ENCODE results near the gene ABHD1. TPM values are rescaled to one million over a fixed set of nuclear protein-coding genes. Genes with fewer than 3 reads are reported as not detected.
A peak's percentile ranks its signal among the peaks of the same experiment; 100 is the strongest.

Gene ABHD1
- total and polyA plus RNA-seq, 2 experiments from 2014 or later: 0.38 to 0.55 TPM

- no peak for TF ChIP-seq NANOG (IDR thresholded peaks at IDR 0.05; ENCODE audit: borderline replicate concordance)
These were observed 6.8 kb downstream of the ABHD1 start (continued) for GRCh38 chr2:27130396-27130795.

- TF ChIP-seq CTCF (conservative IDR thresholded peaks at IDR 0.05; ENCODE audit: low read depth in 2 of 2) (no peak), ZNF114 (CRISPR knock-in tag; IDR thresholded peaks at IDR 0.05) (no peak), CREB1 (CRISPR knock-in tag; IDR thresholded peaks at IDR 0.05; ENCODE audit: low read depth) (no peak), EZH2phosphoT487 (IDR thresholded peaks at IDR 0.05; ENCODE audit: unreplicated experiment) (no peak), EZH2 (IDR thresholded peaks at IDR 0.05; ENCODE audit: low read depth, unreplicated experiment) (no peak)
- DNase-seq (ENCODE audit: low spot score) (no peak), ATAC-seq (no peak)
- H3K27me3 Mint-ChIP-seq (ENCODE audit: insufficient read depth, low read depth, poor library complexity): peaks cover 8% of the 10 kb centered on the region
- Histone ChIP-seq H3K79me2 (replicated peaks; ENCODE audit: insufficient read depth) (peaks cover 11% of the 10 kb centered on the region), H3K4me1 (ENCODE audit: insufficient read depth) (peaks cover 6% of the 10 kb centered on the region; the same call in 1 of the 2 replicates), H3K36me3 (ENCODE audit: insufficient read depth) (no peaks in the 10 kb centered on the region), H4K20me1 (replicated peaks; ENCODE audit: insufficient read depth) (peaks cover 10% of the 10 kb centered on the region), H3K9me2 (ENCODE audit: insufficient read depth) (no peaks in the 10 kb centered on the region), H3K4me3 (no peak overlapping the region), H3F3A (replicated peaks; ENCODE audit: low read depth) (no peaks in the 10 kb centered on the region; the same call in 1 of the 2 replicates), H3K4me2 (no peak overlapping the region), H2AFZ (no peak overlapping the region), H3K27me3 (ENCODE audit: insufficient read depth) (no peaks in the 10 kb centered on the region), H3K27ac (ENCODE audit: low read depth) (no peak overlapping the region)
- H3K36me3 Mint-ChIP-seq (ENCODE audit: low read depth): peaks cover 26% of the 10 kb centered on the region; the same call in 2 of the 3 replicates
- H3K4me1 Mint-ChIP-seq: peaks cover 10% of the 10 kb centered on the region; the same call in 2 of the 3 replicates
- H3K27ac Mint-ChIP-seq: no peak overlapping the region
- H3K9me3 Mint-ChIP-seq: no peaks in the 10 kb centered on the region
- H3K4me3 Mint-ChIP-seq: no peak overlapping the region
These were observed 7.8 kb downstream of the ABHD1 start for GRCh38 chr2:27131429-27131828.

GRCh38 chr2:27133195-27133875 lies 9.7 kb downstream of the ABHD1 start:
- Mint-ChIP-seq H3K36me3 (ENCODE audit: low read depth) (peaks cover 26% of the 10 kb centered on the region; the same call in 2 of the 3 replicates), H3K4me1 (peaks cover 10% of the 10 kb centered on the region; the same call in 2 of the 3 replicates), H3K27ac (no peak overlapping the region; the same call in 1 of the 2 replicates), H3K27me3 (ENCODE audit: insufficient read depth, low read depth, poor library complexity) (peaks cover 8% of the 10 kb centered on the region), H3K9me3 (no peaks in the 10 kb centered on the region), H3K4me3 (peak overlapping the region; percentile 89)
- H3K4me3 ChIP-seq: peak overlapping the region; percentile 99
- H3K4me2 ChIP-seq: peak overlapping the region; percentile 97
- no peaks in the 10 kb centered on the region for H3K27me3 ChIP-seq (ENCODE audit: insufficient read depth)
- peaks cover 11% of the 10 kb centered on the region for H3K79me2 ChIP-seq (replicated peaks; ENCODE audit: insufficient read depth)
- peaks cover 10% of the 10 kb centered on the region for H4K20me1 ChIP-seq (replicated peaks; ENCODE audit: insufficient read depth)
- H3K36me3 ChIP-seq (ENCODE audit: insufficient read depth): no peaks in the 10 kb centered on the region
- DNase-seq (ENCODE audit: low spot score) (no peak), ATAC-seq (no peak; the same call in 2 of the 3 replicates)
- no peak overlapping the region for H3K27ac ChIP-seq (ENCODE audit: low read depth)
- H2AFZ ChIP-seq: no peak overlapping the region; the same call in 1 of the 2 replicates
- H3K4me1 ChIP-seq (ENCODE audit: insufficient read depth): peaks cover 6% of the 10 kb centered on the region; the same call in 1 of the 2 replicates
- no peaks in the 10 kb centered on the region; the same call in 1 of the 2 replicates for H3F3A ChIP-seq (replicated peaks; ENCODE audit: low read depth)
- TF ChIP-seq ZNF462 (CRISPR knock-in tag; IDR thresholded peaks at IDR 0.05) (no peak), JUNB (IDR thresholded peaks at IDR 0.05; ENCODE audit: unreplicated experiment) (no peak), EZH2phosphoT487 (IDR thresholded peaks at IDR 0.05; ENCODE audit: unreplicated experiment) (no peak), STAT1 (IDR thresholded peaks at IDR 0.05; ENCODE audit: unreplicated experiment) (no peak)
- no peaks in the 10 kb centered on the region for H3K9me2 ChIP-seq (ENCODE audit: insufficient read depth)

Measured in GM23338 (cell line).